HG03039 (cell line): ENCODE data around the gene TXNDC17.
"Not testable (repeated sequence)": the region's sequence is repeated elsewhere in the genome, so short reads cannot be mapped to it uniquely, and the experiment has no call there.

Experiments used
- ATAC-seq: cut with Tn5 transposase; IDR thresholded peaks from one replicate; pipeline ENCODE4 v1.9.1; 2021; ENCODE audit warnings: mild to moderate bottlenecking, moderate library complexity; ENCODE audit not compliant: unreplicated experiment

The TXNDC17 gene

GRCh38 chr17:6682339-6682738, 41.5 kb downstream of the TXNDC17 start:
- ATAC-seq: no peak

GRCh38 chr17:6683081-6683684, 42.3 kb downstream of the TXNDC17 start:
- no peak for ATAC-seq

DNA sequence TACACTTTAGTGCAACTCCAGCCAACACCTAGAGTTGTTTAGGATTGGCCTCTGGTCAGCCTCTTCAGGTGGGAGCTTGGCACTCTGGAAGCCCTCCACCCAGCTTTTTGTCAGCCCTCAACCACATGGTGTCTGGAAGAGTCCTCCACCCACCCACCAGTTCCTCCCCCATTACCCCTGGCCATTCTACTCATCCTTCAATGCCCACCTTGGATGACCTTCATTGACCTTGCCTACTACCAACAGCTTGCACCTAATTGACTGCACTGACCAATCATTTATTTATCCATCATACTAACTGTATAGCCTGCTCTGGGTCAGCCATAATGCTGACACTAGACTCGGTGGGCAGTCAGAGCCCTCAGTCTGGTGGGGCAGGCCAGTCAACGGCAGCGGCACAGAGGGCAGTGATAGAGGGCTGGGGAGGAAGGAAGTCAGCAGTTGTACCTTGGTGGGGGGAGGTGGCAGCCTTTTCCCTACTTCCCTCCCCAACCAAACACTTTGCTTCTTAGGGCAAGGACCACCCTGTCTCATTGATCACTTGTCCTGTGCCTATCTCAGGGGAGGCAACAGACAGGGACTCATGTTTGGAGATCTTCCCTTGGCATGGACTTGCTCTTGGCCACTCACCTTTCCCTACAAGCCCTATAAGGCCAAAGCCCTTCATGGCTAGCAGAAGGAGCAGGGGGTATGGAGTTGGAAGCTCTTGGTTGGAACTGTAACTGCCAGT, 43.0 kb downstream of the TXNDC17 start:
- no peak for ATAC-seq

GRCh38 chr17:6684460-6684783, 43.6 kb downstream of the TXNDC17 start:
- ATAC-seq: no peak

- ATAC-seq: no peak
Observed at GRCh38 chr17:6684881-6685767, 44.3 kb downstream of the TXNDC17 start.

DNA sequence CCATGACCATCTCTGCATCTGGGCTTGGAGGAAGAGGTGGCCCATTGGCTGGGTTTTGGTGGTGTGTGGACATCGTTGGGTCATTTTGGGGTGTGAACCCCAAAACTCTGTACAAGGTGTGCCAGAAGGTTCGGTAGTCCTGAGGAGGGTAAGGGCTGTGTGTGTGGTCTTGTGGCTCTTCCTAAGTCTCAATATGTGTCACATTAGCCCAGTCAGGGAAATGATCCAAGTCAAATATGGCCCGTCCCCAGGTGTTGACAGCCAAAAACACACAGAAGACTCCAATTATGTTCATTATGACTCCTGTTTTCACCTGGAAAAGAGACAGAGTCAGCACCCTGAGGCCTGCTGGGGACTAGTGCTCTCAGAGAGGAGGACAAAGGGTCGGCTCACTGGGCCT, 45.2 kb downstream of the TXNDC17 start:
- no peak for ATAC-seq

DNA sequence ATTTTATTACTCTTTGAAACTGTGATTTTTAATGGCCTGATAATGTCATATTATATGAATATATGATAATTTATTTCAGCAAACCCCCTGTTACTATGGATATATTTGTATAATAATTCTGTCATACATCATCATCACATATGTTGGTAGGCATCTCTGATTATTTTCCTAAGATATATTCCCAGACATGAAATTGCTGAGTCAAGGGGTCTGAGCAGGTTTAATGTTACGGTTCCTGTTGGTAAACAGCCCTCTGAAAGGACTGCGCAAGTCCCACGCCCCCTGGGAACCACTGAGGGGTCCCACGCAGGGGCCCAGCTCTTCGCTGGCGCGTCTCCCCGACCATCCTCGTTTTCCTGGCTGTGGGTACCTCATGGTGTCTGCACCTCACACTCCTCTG, 48.1 kb downstream of the TXNDC17 start:
- no peak for ATAC-seq

DNA sequence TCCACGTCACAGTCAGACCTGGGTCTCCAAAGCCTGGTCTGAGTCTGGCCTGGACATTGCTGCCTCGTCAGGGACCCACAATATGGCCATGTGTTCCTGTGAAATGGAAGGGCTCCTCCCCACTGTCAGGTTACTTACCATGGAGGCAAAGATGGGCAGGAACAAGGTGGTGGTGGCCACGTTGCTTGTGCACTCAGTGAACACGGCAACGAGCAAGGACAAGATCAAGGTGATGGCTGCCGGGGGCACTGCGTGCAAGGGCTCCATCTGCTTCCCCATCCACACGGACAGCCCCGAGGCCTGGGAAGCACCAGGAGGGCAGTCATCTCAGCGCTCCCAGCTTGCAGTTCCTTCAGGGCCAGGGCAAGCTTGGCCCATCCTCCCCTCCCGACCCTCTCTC, 49.8 kb downstream of the TXNDC17 start:
- no peak for ATAC-seq

- ATAC-seq: no peak
Observed at GRCh38 chr17:6691546-6691945, 50.7 kb downstream of the TXNDC17 start.

- ATAC-seq: not testable (repeated sequence)
Observed at GRCh38 chr17:6691958-6692357, 51.1 kb downstream of the TXNDC17 start.
